Stimulated activated CD4-positive, alpha-beta T cell treated with anti-CD3 and anti-CD28 coated beads, Interleukin-1b, Interleukin-23, amount 100 ng/mL, for 48 hours (primary cell): ENCODE results near the gene RAB12.
"Not testable (repeated sequence)": the region's sequence is repeated elsewhere in the genome, so short reads cannot be mapped to it uniquely, and the experiment has no call there.

ENCODE experiments used
- DNase-seq: peaks from one replicate; pipeline ENCODE4 v3.0.0-alpha.2; 2020

The RAB12 gene, protein sequence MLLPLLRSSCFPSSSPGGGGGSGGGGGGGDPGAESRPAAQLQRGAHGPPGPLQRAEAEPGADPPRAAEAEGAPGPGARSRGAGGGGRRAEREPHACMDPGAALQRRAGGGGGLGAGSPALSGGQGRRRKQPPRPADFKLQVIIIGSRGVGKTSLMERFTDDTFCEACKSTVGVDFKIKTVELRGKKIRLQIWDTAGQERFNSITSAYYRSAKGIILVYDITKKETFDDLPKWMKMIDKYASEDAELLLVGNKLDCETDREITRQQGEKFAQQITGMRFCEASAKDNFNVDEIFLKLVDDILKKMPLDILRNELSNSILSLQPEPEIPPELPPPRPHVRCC

DNA sequence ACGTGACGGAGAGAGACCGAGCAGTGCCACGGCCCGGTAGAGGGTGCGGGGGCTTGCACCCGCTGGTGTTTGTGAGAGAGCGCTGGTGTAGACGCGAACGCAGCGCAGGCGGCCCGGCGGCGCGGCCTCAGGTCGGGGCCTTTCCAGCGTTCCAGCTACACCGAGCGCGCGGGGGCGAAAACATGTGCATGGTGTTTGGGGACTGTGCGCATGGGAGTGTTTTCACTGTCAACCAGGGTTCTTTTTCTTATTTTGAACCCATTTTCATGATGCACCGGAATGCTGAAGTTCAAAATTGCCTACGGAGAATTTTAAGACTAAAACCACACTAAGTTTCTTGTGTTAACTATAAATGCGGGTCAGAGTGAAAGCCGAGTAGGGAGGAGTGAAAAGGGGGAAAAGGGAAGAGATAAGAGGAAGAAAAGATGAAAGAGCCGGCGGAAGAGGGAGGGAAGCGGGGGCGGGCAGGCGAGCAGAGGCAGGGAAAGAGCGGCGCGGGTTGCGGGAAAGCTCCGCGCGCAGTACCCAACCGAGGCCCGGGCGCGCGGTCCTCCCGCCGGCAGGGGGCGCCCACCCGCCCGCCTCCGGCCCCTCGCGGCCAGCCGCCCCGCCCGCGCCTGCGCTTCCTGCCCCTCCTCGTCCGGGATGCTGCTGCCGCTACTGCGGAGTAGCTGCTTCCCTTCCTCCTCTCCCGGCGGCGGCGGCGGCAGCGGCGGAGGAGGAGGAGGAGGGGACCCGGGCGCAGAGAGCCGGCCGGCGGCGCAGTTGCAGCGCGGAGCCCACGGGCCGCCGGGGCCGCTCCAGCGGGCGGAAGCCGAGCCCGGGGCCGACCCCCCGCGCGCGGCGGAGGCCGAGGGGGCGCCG lies at the start of gene RAB12:
Gene RAB12 (plus strand): TSS at position 643 of the 864 bp plus-strand sequence. CDS start 3 bp downstream, at position 646.
- DNase-seq = peak; percentile 85

DNA sequence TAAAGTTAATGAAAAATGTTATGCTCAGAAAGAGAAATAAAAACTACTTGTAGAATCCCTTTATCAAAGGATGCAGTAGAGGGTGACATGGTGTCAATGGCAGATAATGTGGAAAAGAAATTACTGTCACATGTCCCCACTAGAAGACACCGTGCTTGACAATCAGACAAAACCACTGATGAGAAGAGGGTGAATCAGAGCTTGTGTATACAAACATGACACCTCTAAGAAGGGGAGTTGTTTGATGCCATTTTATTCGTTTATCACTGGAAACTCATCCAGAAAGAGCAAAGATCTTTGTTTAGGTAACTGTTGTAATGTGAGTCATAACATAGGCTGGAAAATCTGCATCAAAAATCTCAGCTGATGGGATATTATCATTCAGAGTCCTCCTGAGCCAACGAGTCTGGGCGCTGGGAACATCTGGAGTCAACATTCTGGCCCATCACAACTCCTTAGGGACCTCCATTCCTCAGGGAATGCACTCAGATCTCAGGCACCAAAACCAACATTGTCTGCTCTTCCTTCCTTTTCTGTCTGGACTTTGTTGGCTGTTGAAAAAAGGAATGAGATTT lies 49.5 kb upstream of the RAB12 start:
- DNase-seq = no peak

DNA sequence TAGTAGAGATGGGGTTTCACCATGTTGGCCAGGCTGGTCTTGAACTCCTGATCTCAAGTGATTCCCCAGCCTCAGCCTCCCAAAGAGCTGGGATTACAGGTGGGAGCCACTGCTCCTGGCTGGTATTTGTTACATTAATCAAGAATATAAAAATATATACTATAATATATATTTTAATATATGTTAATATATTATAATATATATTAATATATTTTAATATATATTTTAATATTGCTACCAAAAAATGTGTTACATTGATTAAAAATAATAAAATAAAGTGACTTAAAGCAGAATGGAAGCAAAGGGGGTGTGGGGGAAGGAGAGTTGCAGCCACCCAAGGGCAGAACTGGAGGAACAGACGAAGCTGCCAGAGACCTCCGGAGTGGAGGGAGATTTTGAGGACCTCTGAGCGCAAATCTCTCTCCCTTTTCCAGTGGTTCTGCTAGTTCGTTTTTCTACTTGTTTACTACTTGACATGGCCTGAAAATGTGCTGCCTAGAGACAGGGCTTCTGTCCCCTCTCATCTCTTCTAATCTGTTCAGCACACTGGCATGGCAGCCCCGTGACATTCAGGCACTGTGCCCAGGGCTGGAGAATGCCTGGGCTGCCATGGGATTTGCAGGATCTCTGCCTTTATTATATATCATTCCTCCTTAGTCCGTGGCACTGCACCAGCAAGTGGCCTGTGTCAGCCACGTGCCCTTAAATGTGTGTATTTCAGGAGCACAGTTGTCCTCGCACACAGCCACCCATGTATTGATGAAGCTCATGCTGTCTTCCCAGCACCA lies 47.9 kb upstream of the RAB12 start:
- no peak for DNase-seq

DNA sequence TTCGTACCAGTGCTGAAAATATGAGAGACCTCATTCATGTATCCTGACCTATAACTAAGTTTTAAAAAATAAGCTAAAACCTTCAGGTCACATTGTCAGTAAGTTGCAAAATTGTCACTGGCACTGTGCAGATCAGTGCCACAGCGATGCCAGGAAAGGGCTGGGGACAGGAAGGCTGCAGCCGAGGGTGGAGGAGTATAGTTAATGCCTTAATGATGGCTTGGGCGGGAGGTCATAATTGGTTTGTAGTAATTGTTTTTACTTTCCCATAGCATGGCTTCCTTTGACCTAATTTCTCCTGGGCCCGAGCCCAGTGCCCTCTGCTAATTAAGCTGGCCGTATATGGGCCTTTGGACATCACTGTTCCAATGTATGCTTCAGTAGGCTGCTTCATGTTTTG lies 47.2 kb upstream of the RAB12 start:
- DNase-seq = no peak

DNA sequence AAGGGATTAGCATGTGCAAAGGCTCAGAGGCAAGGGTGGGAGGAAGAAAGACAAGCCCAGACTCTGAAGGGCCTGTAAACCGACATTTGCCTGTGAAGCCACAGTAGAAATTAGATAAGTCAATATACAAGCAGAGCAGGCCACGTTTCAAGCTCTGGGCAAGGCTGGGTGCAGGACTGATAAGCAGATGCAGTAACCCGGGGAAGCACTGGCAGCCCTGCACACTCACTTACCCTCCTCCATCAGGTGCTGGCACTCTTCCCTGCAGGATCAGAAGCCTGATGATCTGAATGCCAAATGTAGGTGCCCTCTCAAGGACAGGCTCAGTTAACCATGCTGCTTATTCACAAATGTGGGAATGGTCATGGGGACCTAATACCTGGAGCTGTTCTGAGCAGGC lies 46.3 kb upstream of the RAB12 start:
- DNase-seq = no peak

DNA sequence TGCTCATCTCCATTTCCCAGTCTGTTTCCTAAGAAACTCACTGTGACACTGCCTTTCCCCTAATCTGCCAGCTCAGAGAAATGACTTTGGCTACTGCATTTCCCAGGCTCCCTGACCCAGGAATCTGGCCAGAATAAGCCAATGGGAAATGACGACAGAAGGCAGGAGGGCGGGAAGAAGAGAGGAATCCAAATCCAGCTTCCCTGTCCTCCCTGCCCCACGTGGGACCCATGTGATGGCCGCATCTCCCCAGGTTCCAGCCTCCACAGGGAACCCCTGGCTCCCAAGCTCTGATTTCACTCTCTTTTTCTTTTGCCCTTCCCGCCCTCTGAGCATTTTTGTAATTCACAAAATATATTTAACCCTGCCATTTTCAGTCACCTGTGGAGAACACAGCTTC lies 37.8 kb upstream of the RAB12 start:
- DNase-seq = no peak

DNA sequence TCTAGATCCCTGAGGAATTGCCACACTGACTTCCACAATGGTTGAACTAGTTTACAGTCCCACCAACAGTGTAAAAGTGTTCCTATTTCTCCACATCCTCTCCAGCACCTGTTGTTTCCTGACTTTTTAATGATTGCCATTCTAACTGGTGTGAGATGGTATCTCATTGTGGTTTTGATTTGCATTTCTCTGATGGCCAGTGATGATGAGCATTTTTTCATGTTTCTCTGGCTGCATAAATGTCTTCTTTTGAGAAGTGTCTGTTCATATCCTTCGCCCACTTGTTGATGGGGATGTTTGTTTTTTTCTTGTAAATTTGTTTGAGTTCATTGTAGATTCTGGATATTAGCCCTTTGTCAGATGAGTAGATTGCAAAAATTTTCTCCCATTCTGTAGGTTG lies 35.5 kb upstream of the RAB12 start:
- DNase-seq = not testable (repeated sequence)

DNA sequence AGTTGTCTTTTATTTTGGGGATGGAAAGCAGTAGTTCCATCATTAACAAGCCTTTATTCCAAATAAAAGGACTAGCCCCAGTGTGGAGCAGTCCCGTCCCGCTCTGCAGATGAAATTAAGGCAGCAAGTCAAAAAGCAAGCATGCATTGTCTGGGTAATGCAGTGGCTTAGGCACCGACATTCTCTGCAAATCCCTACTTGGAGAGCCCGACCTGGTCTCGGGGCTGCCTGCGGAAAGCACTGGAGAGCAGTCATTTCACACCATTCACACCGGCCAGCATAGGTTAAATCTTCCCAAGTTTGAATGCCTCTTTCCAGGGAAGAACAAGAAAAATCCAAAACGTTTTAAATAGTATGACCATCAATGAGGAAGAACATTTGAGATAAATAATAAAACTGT lies 24.4 kb upstream of the RAB12 start:
- DNase-seq = no peak

DNA sequence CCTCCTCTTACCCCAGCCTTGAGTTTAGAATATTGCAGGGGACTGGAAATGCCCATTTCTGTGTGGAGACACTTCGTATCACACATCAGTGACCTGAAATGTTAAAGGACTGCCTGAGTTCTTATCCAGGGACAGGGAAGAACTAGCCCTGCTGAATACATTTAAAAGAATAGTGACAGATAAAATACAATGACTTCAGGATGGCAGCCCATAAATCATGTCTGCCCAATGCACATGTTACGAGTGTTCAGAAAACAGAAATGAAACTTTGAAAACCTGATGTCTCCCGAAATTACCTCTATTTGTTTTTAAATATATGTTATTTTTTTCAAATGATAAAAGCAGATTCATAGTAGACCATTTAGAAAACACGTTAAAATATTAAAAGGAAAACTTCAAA lies 22.3 kb upstream of the RAB12 start:
- no peak for DNase-seq

DNA sequence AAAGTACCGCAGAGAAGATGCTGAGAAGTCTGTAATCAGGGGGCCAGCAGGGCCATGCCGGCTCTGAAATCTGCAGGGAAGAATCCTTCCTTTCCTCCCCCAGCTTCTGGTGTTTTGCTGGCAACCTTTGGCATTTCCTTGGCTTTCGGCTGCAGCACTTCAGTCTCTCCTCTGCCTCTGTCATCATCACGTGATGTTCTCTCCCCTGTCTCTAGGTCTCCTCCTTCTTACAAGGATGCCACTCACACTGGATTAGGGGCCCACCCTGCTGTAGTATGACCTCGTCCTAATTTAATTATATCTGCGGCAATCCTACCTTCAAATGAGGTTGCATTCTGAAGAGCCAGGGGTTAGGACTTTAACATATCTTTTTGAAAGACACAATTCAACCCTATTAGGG lies 13.8 kb upstream of the RAB12 start:
- DNase-seq = no peak

DNA sequence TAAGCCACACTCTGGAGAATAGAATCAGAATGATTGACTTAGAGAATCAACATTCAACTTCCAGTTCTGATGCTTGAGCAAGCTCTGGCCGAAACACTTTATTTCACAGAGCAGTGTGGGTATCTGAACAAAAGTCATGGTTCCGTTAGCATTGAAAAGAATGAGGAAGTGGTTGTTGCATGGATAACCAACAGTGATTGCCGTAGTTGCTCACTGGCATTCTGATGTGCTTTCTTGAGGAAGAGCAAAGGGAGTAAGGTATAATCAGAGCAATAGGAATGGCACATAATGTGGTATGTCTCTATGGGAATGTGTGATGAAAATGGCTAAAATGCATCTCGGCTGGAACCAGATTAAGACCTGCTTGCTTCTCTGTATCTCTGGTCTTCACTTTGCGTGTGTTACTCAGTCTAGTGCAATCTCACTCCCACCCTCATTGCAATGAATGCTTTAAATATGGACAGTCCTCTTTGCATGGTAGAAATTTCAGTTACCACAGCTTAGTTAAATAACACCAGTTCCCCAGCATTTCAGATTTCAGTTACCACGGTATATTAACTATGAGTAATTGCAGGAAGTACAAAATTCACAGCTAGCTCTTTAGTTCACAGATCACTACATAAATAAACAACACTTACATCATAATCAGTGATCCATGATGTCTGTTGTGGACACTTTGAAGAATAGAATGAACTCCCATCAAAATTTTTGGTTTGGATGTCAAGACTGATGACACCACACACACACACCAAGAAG lies 7.8 kb upstream of the RAB12 start:
- no peak for DNase-seq

DNA sequence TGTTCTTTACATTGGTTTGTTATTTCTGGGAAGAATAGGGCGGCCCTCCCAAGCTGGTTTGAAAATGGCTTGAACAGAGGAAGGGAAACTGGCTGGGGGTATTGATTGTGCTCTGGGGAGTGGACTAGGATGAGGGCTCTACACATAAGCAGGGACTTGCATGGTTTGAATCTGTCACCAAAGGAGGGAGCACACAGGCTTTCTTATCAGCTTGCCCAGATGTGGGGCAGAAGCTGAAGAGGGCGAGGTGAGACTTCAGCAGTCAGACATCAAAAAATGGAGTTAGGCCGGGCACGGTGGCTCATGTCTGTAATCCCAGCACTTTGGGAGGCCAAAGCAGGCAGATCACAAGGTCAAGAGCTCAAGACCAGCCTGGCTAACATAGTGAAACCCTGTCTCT lies 7.2 kb upstream of the RAB12 start:
- no peak for DNase-seq

DNA sequence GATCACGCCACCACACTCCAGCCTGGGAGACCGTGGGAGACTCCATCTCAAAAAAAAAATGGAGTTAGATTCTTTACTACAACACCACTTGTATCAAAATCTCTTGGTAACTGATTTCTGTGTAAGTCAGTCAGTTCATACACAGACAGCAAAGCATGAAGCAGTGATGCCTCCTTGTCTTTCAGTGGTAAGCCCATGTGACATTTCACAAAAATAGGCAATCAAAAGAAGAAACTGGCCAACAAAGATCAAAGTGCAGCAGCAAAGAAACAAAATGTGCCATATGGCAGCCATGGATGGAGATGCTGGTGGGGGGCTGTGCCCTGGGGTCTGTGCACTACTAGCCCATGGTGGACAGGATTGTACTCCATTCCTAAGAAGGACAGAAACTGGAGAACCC lies 6.7 kb upstream of the RAB12 start:
- no peak for DNase-seq

DNA sequence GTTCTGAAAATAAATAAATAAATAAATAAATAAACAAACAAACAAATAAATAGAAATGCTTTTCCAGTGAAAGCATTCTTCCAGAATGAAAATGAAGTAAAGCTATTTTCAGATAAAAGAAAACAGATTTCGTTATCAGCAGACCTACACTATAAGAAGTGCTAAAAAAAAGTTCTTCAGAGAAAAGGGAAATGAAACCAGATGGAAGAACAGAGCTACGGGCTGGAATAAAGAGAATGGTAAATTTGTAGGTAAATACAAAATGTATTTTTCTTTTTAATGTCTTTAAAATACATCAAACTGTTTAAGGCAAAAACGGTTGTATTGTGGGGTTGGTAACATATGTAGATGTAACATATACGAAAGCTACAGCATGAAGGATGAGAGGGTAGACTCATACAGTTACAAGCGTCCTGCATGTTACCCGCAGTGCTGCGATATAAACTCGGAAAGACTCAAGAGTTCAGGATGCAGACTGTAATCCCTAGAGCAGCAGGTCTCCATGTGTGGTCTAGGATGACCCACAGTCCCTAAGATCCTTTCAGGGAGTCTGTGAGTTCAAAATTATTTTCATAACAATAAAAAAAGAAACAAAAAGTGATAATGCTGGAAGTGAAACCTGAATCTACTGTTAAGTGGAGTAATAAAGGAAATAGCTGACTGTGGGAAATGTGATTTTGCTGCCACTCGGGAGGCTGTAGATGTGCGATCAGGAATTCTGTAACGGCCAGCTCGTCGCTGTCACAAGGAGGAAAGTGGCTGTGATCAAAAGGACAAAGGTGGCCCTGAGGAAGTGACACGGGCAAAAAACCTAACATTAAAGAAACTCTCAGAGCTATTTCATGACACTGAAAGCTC lies 5.3 kb upstream of the RAB12 start:
- DNase-seq = no peak

DNA sequence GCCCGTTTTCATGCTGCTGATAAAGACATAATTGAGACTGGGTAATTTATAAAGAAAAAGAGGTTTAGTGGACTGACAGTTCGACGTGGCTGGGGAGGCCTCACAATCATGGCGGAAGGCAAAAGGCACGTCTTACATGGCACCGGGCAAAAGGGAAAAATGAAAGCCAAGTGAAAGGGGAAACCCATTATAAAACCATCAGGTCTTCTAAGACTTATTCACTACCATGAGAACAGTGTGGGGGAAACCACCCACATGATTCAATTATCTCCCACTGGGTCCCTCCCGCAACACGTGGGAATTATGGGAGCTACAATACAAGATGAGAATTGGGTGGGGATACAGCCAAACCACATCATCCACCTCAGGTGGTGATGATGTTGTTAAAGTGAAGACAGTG lies 3.3 kb upstream of the RAB12 start:
- no peak for DNase-seq

DNA sequence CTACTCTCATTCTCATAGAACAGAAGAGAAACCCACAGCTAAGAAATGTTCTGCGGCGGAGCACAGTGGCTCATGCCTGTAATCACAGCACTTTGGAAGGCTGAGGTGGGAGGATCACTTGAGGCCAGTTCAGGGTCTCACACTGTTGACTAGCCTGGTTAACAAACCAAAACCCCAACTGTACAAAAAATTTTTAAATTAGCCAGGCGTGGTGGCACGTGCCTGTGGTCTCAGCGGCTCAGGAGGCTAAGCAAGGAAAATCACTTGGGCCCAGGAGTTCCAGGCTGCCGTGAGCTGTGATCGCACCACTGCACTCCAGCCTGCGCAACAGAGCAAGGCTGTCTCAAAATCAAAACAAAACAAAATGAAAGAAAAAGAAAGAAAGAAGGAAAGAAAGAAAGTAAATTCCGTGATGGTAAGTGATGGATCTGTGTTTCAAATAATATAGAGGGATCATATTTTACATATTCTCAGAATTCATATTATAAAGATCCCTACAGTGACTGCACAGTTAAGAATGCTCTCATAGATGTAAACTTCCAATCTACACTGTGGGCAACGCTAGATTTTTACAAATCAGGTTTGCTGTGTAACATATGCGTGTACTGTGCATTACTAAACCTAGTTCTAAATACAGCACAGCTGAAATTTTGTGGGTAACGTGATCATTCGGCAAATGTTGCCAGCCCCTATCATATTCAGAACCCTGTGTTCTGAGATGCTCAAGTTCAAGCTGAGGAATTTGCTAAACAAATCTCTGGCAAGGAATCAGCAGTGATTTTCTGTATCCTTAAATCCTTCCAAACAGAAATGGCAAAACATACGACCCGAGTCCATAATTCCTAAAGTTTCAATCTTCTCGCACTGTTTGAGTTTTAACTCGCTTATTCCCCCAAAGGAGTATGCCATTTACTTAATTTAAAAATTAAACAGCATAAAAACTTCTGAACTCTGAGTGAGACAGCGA lies 1.2 kb upstream of the RAB12 start:
- no peak for DNase-seq

DNA sequence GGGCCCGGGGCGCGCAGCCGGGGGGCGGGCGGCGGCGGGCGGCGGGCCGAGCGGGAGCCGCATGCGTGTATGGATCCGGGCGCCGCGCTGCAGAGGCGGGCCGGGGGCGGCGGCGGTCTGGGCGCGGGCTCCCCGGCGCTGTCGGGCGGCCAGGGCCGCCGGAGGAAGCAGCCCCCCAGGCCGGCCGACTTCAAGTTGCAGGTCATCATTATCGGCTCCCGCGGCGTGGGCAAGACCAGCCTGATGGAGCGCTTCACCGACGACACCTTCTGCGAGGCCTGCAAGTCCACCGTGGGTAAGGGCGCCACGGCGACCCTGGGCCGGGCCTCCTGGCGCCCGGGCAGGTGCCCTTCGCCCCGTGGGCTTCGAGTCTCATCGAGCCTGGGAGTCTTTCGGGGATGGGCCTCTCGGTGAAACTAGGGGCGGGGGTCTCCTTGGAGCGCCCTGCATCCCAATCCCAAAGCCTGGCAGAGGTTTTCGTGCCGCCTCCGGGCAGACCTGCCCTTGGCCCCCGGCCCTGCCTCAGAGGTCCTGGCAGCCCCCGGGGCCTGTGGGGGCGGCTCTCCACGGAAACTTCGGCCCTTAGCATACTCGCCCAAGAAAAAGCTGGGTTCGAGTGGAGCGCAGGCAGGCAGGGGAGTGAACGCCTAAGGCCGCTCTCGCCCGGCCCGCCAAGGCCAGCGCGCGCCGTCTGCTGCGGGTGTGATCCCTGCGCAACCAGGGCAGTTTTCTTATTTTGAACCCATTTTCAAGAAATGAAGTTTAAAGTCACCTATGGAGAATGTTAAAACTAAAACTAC lies 622 bp downstream of the RAB12 start:
- peak; percentile 13 for DNase-seq

DNA sequence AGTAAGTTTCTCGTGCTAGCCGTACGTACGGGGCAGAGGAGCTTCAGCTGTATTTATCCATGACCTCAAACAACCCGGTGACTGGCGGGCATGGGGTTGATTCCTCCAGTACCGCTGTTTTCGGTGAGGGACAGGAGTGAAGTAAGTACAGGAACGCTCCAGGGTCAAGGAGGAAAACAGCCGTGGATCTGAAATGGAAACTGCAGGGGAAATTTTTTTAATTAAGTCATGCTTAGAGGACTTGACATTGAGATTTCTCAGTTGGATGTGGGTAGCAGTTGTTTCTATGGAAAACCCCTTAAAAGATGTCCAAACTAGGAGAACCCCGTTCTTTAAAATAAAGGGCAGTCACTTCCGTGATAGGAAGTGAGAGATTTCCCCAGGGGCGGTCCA lies 1.2 kb downstream of the RAB12 start:
- DNase-seq = peak; percentile 25

DNA sequence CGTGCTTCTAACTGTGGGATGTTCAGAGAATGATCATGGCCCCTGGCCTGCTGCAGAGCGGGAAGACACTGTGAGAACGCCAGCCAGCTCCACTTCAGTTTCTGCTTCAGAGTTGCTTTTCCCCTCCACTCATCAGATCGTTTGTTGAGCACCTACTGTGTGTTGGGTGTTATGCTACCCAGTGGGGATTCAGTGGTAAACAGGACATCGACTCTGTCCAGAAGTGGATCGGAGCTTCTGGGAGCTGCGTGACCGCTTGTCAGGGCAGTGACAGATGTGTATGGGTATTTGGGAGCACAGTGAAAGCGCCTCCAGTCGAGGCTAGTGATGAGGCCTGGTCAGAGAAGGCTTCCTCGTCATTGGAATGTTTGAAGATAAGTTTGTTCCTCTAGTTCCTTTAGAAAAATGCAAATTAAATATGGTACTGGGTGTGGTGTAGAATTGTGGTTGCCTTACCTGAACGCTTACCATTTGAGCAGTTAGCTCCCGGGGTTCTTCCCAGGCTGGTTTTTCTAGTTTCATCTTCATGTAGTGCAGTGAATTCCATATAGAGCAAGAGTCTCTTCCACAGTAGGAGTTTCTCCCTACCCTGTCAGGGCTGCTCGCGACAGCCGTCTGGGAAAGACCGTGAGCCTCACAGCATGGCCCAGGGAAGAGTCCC lies 2.8 kb downstream of the RAB12 start:
- no peak for DNase-seq
